Measurements from ENCODE around the gene USP19.

USP19 gene

GRCh38 chr3:49134471-49135265 lies 14.0 kb upstream of the USP19 start:
- DNase-seq = no peak

GRCh38 chr3:49133226-49133951 lies 12.8 kb upstream of the USP19 start:
- no peak for DNase-seq

GRCh38 chr3:49132437-49133225 lies 12.0 kb upstream of the USP19 start, which contains the start of gene LAMB2:
LAMB2 (minus strand) TSS chr3:49133050; CDS start chr3:49132867, 183 bp downstream.
- no peak for DNase-seq

GRCh38 chr3:49132073-49132436 lies 11.4 kb upstream of the USP19 start:
- DNase-seq = no peak

- no peak for DNase-seq
Measured at GRCh38 chr3:49131576-49131975, 11.0 kb upstream of the USP19 start.

GRCh38 chr3:49131040-49131439 lies 10.4 kb upstream of the USP19 start:
- no peak for DNase-seq

- no peak for DNase-seq
Measured at GRCh38 chr3:49124991-49125670, 4.5 kb upstream of the USP19 start.

GRCh38 chr3:49124203-49124602 lies 3.6 kb upstream of the USP19 start:
- no peak for DNase-seq

GRCh38 chr3:49123687-49124086 lies 3.1 kb upstream of the USP19 start:
- no peak for DNase-seq

- no peak for DNase-seq
Measured at GRCh38 chr3:49122886-49123545, 2.4 kb upstream of the USP19 start.

GRCh38 chr3:49122451-49122850 lies 1.8 kb upstream of the USP19 start:
- no peak for DNase-seq

GRCh38 chr3:49122022-49122421 lies 1.4 kb upstream of the USP19 start:
- DNase-seq = no peak

- DNase-seq = no peak
Measured at GRCh38 chr3:49121132-49121736, 611 bp upstream of the USP19 start.

- peak in 1 of 5 experiments; percentile 40 for DNase-seq
Measured at GRCh38 chr3:49120096-49120437, 556 bp downstream of the USP19 start.

- no peak for DNase-seq
Measured at GRCh38 chr3:49119439-49119838, 1.2 kb downstream of the USP19 start.

- DNase-seq = no peak
Measured at GRCh38 chr3:49119036-49119435, 1.6 kb downstream of the USP19 start.

GRCh38 chr3:49112262-49112661 lies 8.4 kb downstream of the USP19 start:
- no peak for DNase-seq

- DNase-seq = no peak
Measured at GRCh38 chr3:49111347-49111746, 9.3 kb downstream of the USP19 start.

GRCh38 chr3:49110780-49111179 lies 9.8 kb downstream of the USP19 start:
- DNase-seq = no peak

GRCh38 chr3:49108346-49108745 lies 12.3 kb downstream of the USP19 start:
- no peak for DNase-seq

GRCh38 chr3:49104427-49105291 lies 16.0 kb downstream of the USP19 start, which contains the start of gene QARS1:
QARS1 (minus strand) TSS chr3:49104757; CDS start chr3:49104733, 24 bp downstream.
- DNase-seq = peak; percentile 71 to 93 (median 80)

All from T-helper 2 cell (primary cell).